GM12892 (cell line): ENCODE measurements around the gene ECHDC3.

ENCODE experiments used
- POLR2A ChIP-seq: IDR thresholded peaks from 2 replicates; pipeline ENCODE4 v1.6.1; 2011; ENCODE audit warnings: low read depth, low read length, control low read depth
- POLR2AphosphoS5 ChIP-seq: IDR thresholded peaks from 2 replicates; pipeline ENCODE4 v1.6.1; 2011; ENCODE audit warnings: low read depth, low read length, control low read depth
- TAF1 ChIP-seq: IDR thresholded peaks from 2 replicates; pipeline ENCODE4 v1.6.1; 2011; ENCODE audit warnings: low read depth, mild to moderate bottlenecking, control low read depth, low read length, borderline replicate concordance

DNA sequence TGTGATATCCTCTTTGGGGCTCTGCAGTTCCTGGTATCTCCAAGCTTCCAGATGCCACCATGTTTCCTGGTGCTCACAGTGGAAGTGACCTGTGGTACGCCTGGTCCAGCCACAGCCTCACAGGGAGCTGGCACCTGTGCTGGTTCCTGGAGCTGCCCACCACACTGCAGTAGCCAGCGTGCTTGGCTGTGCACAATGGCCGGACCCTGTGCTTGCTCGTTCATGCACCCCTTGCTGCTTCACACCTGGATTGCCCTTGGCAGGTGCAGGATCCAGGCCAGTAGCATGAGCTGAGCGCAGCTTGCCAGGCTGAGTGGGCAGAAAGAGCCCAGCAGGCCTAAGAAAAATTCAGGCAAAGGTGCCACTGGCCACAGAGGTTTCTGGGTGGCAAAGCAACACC is 11.4 kb upstream of the ECHDC3 start:
- no peak for TF ChIP-seq POLR2A
- TF ChIP-seq TAF1: no peak
- TF ChIP-seq POLR2AphosphoS5: no peak
